VCaP (cell line): ENCODE results near the gene CYSRT1.

Experiments
- H3K27ac ChIP-seq: fragments of 450-650 bp; 2 replicates; pipeline ENCODE4 v1.5.1; 2017
- CTCF ChIP-seq: fragments of 450-650 bp; conservative IDR thresholded peaks from 2 replicates; pipeline ENCODE4 v1.5.1; 2017; ENCODE audit warnings: mild to moderate bottlenecking, moderate library complexity

CYSRT1 gene

GRCh38 chr9:137230705-137231371 is 5.9 kb downstream of the CYSRT1 start, which contains the start of gene SLC34A3:
TSS of gene SLC34A3 (plus strand) at chr9:137230901. CDS start at chr9:137231703, 802 bp downstream.
- no peak for TF ChIP-seq CTCF

DNA sequence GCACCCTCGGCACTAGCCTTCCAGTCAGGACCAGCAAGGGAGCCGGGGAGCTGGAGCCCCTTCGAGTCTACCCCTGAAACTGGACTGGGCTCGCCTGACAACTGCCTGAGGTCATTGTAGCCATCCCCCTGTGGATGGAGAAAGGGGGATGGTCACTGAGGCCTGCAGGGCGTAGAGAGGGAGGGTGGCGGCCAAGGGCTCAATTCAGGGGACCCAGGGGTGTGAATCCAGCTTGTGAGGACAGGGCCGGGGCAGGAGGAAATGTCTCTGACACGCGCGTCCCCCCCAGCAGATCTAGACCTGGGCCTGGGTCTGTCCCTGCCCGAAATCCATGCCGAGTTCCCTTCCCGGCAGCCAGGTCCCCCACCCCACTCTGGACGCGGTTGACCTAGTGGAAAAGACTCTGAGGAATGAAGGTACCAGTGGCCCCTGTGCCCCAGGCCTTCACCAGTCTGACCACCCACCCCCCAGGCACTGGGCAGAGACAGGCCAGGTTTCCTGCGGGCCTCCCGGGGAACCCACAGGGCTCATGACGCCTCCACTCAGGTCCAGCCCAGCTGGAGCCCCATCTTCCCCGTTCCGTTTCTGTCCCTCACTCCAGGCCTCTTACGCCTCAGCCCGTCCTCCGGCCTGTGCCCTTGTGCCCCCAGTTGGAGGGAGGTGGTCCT is 6.5 kb downstream of the CYSRT1 start:
- no peak overlapping the region for H3K27ac ChIP-seq
- no peak for TF ChIP-seq CTCF

More at GRCh38 chr9:137230705-137231371, 5.9 kb downstream of the CYSRT1 start, which contains the start of gene SLC34A3:
- H3K27ac ChIP-seq, result no peak within 1 kb of the TSS

DNA sequence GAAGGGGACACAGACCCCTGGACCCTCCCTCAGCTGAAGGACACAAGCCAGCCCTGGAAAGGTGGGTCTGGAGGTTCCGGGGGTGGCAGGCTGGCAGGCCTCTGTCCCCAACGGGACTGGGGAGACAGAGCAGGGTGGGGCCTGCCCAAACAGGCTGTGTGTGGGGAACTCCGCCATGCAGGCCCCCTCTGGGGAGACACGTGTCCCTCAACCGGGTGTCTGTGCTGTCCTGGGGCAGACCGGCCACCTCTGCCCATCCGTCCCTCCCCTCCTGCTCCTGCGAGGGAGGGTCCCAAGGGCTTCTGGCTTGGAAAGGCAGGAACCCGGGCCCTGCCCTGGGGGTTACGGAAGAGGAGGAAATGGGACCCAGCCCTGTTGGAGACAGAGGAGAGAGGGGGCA is 7.1 kb downstream of the CYSRT1 start:
- TF ChIP-seq CTCF, result no peak
- H3K27ac ChIP-seq, result no peak overlapping the region

DNA sequence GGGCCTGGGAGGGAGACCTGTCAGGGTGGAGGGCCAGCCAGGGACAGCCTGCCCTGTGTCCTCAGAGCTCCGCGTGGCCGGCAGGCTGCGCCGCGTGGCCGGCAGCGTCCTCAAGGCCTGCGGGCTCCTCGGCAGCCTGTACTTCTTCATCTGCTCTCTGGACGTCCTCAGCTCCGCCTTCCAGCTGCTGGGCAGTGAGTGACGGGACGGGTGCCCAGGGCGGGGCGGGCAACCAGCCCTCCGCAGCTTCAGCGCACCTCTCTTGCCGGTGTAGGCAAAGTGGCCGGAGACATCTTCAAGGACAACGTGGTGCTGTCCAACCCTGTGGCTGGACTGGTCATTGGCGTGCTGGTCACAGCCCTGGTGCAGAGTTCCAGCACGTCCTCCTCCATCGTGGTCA is 7.5 kb downstream of the CYSRT1 start:
- no peak for TF ChIP-seq CTCF
- H3K27ac ChIP-seq, result no peak overlapping the region

DNA sequence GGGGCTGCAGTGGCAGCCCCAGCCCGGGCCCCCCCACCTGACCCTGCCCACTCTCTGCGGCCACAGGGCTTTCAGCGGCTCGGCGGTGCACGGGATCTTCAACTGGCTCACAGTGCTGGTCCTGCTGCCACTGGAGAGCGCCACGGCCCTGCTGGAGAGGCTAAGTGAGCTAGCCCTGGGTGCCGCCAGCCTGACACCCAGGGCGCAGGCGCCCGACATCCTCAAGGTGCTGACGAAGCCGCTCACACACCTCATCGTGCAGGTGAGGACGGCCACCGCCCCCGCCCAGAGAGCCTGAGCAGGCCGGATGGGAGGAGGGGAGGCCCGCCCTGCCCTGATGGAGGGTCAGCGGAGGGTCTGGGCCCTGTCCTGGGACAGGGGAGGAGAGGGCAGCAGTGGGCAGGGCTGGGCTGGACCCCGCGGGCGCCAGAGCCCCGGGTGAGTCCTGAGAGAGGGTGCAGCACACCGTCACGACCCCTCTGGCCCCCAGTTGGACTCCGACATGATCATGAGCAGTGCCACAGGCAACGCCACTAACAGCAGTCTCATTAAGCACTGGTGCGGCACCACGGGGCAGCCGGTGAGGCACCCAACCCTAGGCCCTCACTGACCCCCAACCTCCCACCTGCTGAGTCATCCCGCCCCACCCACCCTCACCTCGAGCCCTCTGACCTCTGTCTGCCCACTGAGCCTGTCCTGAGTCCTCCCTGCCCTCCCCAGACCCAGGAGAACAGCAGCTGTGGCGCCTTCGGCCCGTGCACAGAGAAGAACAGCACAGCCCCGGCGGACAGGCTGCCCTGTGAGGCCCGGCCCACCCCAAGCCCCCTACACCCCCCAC is 8.4 kb downstream of the CYSRT1 start:
- no peak overlapping the region for H3K27ac ChIP-seq
- TF ChIP-seq CTCF, result no peak

GRCh38 chr9:137234055-137234697 is 9.2 kb downstream of the CYSRT1 start:
- H3K27ac ChIP-seq, result no peak overlapping the region
- no peak for TF ChIP-seq CTCF
